Right renal cortex interstitium (tissue), 3 donors: Measurements from ENCODE around the gene CDH22. TPM values are rescaled to one million over a fixed set of nuclear protein-coding genes. Genes with fewer than 3 reads are reported as not detected.

Experiments used
- DNase-seq, 3 donors: peaks; one replicate each; pipeline ENCODE4 v3.0.0-alpha.2; 2013; ENCODE audit warnings: low read depth in 3 of 3, low spot score in 2 of 3
- polyA plus RNA-seq, 3 donors: library from polyadenylated mRNA; unstranded; fragments of 120-200 nt; gene quantifications; one replicate each; pipeline ENCODE4 v1.2.1, GENCODE V29; 2013; ENCODE audit not compliant: insufficient read length in 3 of 3

Gene CDH22
- polyA plus RNA-seq, 3 donors = not detected

DNA sequence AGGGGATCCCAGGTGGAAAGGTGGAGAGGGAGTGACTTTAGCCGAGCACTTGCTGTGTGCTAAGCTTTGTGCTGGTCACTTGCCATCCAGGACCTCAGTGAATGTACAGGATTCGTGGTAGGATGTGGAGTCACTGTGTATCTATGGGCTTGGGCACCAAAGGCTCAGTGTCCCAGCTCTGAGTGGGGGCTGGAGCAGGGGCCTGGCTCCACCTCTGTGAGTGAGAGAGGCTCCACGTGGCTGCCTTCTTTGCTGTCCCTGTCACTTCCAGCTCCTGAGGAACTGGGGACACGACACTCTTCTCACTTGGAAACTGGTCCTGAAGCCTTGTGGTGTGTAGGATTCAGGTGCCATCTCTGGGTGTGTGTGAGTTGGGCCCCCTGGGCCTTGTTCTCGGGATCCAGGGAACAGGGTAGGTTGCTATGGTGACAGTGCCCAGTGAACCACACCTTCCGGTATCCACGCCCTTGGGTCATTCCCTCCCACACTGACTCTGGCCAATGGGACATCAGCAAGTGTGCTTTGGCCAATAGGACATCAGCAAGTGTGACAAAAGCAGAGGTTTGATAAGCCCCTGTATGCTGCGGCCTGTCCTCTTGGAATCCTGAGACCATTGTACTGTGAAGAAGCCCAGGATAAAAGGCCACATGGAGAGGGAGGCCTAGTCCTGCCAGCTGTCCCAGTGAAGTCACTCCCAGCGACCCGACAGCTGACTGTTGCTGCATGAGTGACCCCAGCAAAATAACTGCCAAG is 87.7 kb downstream of the CDH22 start:
- DNase-seq = peak; percentile 8 to 44 (median 39)

DNA sequence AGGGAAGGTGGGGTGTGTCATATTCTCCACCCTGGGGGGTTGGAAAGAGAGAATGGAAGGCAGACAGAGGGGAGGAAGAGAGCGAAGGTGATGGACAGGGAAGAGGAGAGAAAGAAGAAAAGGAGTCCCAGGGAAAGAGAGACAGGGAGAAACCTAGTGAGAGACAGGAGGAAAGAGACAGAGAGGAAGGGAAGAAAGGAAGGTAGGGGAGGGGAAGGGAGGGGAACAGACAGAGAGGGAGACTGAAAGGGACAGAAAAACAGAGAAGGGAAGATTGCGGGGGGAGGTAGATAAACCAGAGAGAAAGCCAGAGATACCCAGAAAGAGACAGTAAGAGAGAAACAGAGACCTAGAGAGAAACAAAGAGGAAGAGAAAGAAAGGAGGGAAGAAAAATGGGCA is 88.4 kb downstream of the CDH22 start:
- no peak for DNase-seq

DNA sequence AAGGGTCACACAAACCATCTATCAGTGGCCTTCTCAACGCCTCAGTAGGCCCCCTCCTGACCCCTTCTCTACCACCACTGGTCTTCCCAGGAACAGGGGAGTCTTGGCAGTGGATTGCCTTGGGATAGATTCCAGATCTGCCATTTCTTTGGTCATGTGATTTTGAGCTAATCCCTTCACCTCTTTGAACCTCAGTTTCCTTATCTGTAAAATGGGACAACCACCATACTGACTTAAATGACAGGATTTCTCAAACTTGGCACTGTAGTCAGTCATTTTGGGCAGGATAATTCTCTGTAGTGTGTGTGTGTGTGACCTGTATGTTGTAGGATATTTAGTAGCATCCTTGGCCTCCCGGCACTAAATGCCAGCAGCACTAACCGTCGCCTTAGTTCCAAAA is 89.1 kb downstream of the CDH22 start:
- no peak for DNase-seq

DNA sequence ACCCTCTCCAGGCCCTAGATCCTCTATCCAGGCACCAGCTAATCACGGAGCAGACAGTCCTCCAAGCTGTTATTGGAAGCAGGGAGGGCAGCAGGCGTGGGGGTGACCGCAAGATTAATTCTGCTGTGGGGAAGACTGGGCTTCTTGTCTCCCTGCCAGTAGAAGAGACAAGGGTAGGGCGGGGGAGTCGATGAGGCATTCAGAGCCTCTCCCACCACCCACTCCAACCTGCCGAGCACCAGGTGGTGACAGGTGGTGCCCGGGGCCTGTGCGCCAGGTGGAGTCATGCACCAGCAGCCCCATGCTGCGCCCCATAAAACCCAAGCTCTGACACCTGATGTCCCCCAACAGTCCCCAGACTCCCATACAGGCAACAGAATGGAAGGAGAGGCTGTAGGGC is 89.6 kb downstream of the CDH22 start:
- no peak for DNase-seq

DNA sequence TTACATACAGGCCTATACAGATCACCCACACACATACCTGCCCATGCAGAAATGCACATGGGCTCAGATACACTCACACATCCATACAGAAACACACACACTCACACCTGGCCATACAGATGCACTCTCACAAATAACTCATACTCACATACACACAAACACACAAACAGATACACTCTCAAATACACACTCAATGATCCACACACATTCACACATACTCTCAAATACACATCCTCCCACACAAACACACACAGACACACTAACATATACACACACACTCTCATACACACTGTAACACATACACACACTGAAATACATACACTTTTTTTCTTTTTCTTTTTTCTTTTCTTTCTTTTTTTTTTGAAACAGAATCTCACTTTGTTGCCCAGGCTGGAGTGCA is 90.7 kb downstream of the CDH22 start:
- no peak for DNase-seq

DNA sequence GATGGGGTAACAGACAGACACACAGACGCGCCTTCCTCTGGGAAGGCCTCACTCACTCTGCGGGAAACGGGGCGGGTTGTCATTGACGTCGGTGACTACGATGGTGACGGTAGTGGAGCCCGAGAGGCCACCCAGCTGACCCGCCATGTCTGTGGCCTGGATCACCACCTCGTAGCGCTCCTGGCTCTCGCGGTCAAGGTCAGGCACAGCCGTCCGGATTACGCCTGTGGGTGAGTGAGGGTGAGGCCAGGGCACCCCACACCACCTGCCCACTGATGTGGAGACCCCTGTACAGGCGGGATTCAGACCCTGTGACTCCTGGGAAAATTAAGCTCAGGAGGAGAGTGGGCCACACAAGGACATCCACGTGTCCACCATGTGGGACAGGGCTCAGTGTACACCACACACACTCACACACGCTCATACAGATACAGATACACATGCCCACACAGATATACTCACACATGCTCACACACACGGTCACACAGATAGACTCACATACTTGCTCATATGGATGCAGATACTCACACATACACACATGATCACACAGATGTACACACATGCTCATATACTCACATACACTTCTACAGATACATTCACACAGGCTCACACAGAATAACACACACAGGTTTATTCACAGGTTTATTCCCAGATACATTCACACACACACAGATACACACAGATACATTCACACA is 91.4 kb downstream of the CDH22 start:
- no peak for DNase-seq

DNA sequence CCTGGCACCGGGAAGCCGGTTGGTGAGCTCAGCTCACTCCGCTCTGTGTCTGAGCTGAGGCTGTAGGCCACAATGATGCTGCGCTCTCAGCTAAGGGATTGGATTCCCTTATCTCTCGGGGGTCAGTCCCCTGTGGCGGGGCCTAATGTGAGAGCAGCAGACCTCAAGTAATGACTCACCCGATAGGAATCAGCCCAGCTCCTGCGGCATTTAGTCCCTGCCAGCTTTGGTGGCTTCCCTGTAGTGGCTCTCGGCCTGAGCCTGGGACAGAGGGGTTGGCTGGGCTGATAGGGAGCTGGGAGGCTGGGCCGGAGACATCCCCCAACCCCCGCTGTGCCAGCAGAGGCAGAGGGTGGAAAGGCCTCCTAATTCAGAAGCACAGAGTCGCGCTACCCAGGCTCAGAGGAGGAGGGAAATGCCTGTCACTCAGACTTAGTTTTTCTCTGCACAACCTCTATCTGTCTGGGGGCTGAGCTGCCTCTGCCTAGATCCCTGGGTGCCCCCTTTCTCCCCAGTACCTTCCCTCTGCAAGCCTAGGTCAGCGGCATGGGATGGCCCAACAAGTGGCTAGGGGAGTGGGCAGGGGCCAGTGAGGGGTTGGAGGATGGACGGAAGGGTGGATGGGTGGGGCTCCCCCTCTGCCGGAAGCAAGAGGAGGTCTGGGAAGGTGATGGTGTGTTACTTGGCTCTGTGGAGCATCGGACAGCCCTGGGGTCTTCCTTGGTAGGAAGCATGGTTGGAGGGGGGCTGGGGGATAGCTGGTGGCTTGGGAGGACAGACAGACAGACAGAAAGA is 92.2 kb downstream of the CDH22 start:
- no peak for DNase-seq

DNA sequence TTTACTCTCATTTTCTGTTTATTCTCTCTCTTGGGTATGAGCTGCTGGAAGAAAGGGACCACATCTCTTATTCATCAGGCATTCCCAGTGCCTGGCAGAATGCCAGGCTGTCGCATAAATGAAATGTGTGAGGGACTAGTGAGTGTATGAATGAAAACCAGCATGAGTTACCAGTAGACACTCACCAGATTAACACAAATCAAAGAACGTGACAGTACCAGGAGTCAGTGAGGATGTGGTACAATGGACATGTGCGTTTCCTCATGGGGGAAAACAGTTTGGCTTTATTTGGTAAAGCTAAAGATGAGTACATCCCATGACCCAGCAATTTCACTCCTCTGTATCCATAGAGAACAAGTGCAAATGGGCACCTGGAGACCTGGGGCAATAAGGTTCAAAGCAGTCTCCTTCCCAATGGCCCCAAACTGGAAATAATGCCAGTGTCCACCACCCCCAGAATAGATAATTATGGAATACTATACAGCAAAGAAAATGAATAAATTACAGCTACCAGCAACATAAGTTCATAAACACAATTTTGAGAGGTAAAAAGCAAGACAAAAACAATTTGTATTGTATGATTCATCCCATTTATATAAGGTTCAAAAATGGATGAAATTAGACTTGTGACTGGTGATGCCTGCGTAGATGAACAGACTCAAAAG is 93.3 kb downstream of the CDH22 start:
- DNase-seq = no peak

DNA sequence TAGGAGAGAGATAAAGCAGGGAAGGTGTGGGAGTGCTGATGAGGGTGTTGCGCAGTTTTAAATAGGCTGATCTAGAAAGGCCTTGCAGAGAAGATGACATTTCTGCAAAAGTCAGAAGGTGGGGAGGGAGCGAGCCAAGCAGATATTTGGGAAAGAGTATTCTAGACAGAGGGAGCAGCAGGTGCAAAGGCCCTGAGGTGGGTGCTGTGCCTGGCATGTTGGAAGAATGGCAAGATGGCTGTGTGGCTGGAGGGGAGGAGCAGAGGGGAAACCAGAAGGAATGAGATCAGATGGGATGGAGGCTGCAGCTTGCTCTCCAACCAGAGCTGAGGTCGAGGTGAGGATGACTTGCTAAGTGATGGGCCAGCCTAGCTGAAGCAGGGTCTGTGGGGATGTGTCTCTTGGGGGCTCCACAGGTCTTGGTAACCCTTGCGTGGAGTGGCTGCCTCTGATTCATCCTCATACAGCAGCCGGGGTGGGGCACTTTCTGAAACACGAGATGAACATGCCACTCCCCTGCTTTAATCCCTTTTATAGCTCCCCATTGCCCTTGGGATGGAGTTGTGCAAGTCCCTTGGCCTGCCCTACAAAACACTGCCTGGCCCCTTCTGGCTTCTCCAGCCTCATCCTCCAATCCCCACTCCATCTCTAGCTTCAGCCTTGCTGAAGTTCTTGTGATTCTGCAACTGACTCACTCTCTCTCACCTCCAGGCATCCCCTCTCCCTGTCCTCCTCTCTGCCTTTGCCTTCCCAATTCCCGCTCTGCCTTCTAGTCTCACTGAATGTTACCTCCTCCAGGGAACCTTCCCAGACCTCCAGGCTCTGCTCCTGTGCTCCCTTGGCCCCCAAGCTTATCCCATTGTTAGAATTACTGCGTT is 94.1 kb downstream of the CDH22 start:
- DNase-seq = no peak

DNA sequence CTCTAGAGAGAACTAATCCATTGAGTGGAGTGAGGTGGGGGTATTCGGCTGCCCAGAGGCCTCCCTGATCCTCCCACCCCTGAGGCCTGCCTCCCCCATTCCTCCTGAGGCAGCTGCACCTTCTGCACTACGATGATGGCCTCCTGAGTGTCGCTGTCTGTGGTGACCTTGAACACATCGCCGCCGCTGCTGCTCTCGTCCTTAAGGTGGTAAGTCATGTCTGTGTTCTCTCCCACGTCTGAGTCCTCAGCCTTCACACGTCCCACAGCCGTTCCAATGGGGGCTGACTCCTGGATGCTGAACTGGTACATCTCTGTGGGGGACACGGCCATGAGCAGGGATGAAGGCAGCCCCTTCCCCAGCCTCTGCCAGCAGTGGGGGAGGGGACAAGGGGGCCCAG is 95.4 kb downstream of the CDH22 start:
- DNase-seq = no peak

DNA sequence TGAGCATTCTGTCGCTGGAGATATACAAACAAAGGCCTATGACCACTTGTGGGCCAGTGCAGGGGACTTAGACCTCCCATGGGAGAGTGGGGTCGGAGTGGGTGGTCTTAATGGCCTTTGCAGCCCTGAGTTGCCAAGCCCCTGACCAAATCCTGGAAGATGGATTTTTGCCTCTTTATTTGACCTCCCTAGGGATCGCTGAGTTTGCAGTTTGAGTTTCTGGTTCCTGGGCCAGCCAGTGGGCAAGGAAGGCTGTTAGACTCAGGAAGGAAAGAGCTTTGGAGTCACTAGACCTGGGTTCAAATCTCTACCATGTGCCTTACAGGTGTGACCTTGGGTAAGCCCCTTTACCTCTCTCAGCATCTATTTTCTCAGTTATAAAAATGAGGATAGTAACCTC is 96.0 kb downstream of the CDH22 start:
- DNase-seq = no peak

DNA sequence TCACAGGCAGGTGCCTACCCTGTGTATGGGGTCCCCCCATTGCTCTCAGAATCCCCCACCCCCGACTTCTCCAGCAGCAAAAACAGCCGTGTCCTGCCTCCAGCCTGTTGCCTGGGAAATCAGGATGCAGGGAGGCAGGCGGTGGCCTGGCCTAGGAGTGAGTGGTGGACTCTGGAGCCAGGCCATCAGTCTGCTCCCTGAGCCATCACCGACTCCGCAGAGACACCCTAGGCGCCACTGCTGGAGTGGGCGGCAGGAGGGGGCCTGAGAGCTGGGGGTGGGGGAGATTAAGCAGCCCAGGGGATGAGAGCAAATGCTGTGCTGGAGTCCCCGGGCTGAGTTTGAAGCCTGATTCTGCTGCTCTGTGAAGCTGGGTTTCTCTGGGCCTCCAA is 97.0 kb downstream of the CDH22 start:
- DNase-seq = no peak

DNA sequence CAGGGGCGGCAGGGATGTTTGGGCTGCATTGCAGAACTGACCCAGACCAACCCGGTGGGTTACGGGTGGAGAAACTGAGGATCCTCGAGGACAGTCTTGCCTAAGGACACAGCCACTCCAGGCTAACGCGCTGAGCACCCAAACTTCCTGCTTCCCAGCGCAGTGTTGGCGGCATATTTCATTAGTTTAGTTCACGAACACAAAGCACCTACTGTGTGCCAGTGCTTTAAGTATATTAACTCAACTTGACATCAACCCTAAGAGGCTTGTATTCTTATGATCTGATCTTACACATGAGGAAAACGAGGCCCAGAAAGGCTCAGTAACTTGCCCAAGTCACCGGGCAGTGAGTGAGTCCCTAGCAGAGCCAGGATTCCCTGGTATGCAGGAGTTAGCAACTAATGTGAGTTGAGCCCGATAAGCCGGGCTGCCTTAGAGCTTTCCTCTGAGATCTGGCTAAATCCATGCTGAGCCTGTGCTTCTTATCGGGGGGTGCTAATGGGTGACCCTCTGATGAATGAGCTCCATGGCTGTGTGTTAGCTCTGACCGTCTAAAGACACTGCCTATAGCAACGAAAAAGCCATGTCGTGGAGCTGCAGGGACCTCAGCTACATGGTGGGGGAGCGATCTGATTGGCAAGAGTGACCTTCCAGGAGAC is 97.5 kb downstream of the CDH22 start:
- DNase-seq = no peak

DNA sequence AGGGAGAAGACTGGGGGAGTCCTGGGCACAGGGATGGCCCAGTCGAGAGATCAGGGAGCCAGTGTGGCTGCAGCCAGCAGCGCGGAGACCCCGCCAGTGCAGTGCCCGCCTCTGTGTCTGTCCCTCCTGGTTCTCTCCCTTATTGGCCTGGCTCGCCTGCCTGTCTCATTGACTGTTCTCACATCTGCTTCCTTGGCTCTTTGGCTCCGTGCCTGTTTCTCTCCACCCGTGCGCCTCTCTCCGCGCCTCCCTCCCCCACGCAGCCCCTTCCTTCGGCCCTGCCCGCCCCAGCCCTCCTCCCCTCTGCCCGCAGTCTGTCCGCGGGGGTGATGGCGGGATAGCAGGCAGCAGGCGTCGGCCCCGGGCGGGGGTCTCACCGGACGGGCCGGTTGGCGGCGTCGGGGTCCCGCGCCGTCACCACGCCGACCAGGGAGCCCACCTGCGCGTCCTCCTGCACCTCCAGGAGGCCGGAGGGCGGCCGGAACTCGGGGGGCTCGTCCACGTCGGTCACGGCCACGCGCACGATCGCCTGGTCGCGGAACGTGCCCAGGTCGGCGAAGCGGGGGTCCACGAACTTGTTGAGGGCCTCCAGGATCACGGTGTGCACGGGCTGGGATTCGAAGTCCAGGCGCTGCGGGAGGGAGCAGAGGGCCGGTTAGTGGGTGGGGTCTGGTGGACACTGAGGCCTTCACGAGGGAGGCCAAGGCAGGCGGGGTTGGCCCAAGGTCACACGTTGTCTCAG is 98.2 kb downstream of the CDH22 start:
- no peak for DNase-seq

DNA sequence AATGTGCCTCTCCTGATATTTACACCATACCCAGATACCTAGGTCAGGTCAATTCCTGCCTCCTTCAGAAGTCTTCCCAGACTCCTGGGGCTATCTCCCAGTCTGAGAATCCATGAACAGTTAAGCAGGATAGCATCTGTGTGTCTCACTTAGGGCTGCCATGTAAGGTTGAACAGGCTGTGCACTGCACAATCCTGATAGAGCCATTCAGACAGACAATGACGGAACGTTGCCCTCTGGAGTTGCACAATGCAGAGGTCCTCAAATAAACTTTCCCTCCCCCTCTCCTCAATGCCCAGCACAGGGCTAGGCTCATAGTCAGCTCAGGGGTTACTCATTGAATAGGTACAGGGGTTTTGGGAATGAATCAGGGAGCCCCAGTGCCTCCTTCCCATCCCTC is 100.5 kb downstream of the CDH22 start:
- no peak for DNase-seq

DNA sequence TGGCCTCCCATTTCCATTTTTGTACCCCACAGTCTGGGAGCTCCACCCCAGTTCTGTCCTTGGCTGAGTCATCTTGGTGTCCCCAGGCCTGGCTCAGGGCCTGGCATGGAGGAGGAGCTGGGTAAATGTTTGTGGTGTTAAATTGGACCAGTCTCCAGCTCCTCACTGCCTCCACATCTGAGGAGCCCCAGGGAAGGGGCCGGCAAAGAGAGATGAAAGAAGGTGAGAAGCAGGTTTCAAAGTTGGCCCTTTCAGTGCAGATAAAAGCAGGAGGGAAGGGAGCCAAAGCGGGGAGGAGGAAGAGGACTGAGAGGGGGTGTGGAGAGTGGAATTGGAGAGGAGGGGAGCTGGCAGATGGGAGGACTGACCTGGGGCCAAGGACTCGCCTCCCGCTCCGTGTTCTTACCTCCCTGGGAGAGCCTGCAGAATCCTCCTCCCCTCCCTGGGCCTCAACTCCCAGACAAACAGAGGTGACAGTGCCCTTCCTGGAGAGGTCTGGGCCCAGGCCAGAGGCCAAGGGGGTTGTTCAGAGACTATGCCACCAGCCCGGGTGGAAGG is 101.2 kb downstream of the CDH22 start:
- no peak for DNase-seq

DNA sequence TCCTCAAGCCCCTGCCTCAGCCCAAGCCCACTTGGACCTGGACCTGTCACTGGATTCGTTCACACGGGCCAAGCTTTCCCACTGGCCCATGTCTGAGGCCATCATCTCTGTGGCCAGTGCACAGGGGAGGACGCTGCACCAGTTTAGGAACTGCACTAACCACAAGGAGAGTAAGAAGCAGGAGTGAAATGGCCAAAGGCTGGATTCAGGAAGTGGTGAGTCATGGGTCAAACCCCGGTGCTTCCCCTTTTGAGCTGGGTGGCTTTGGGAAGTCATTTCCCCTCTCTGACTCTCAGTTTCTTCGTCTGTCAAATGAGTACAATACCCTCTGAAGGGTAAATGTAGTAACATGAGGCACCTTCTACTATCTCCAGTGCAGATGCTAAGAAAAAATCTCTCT is 102.3 kb downstream of the CDH22 start:
- DNase-seq = no peak

DNA sequence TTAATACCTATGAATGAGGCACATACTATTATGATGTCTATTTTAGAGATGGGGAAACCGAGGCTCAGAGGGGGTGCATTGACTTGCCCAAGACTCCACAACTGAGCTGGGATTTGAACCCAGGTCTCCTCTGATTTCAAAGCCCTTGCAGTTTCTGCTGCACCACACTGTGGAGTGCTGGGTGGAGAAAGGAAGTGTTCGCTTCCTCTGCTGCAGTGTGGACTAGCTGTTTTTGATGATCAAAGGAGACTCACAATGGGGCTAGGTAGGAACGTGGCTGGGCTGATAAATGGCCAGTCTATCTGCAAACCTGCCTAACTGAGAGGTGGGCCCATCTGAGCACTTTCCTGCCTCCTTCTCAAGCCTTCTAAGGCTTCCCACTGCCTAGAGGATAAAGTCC is 102.9 kb downstream of the CDH22 start:
- DNase-seq = no peak
